Prostate gland (tissue), 2 donors: ENCODE results near the gene AK8.

ENCODE experiments used
- POLR2AphosphoS5 ChIP-seq: sonication (generic); formaldehyde crosslinking; IDR thresholded peaks from one replicate; pipeline ENCODE4 v1.6.1; 2017; ENCODE audit warnings: antibody characterized with exemption
- TF ChIP-seq, protein P1 (sequence below), 4 experiments: fragments of 200-600 bp in 2 of 4; fragments of 450-650 bp in 2 of 4; sonication (generic) in 2 of 4; IDR thresholded peaks; 1 replicate in 3 of 4; 2 replicates in 1 of 4; pipeline ENCODE4 v1.5.1; 2016 to 2019; ENCODE audit warnings: antibody characterized with exemption in 4 of 4, mild to moderate bottlenecking in 2 of 4, moderate library complexity in 2 of 4

DNA sequence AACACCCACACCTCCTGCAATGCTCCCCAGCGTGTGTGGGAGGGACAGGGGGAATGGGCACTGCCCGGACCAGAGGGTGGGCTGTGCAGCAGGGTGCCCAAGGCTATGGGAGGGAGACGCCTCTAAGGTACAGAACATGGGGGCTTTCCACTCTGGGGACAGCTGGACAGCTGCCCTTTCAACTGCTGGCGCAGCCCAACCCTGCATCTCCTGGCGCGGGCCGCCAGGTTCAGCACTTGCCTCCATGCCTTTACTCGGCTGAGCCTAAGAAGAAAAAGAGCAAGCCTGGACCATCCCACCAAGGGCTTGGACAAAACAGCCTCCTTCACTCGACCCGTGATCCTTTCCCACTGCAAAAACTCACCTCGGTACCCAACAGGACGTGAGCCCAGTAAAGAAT, 15.0 kb downstream of the AK8 start:
- TF ChIP-seq POLR2AphosphoS5 = no peak
- TF ChIP-seq, protein P1, sequence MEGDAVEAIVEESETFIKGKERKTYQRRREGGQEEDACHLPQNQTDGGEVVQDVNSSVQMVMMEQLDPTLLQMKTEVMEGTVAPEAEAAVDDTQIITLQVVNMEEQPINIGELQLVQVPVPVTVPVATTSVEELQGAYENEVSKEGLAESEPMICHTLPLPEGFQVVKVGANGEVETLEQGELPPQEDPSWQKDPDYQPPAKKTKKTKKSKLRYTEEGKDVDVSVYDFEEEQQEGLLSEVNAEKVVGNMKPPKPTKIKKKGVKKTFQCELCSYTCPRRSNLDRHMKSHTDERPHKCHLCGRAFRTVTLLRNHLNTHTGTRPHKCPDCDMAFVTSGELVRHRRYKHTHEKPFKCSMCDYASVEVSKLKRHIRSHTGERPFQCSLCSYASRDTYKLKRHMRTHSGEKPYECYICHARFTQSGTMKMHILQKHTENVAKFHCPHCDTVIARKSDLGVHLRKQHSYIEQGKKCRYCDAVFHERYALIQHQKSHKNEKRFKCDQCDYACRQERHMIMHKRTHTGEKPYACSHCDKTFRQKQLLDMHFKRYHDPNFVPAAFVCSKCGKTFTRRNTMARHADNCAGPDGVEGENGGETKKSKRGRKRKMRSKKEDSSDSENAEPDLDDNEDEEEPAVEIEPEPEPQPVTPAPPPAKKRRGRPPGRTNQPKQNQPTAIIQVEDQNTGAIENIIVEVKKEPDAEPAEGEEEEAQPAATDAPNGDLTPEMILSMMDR (IDR thresholded peaks at IDR 0.05) = no peak
